Mesothelial cell of epicardium (in vitro differentiated cells): ENCODE results near the gene ACKR1. TPM values are rescaled to one million over a fixed set of nuclear protein-coding genes. Genes with fewer than 3 reads are reported as not detected.

ENCODE experiments used
- DNase-seq, 2 experiments: peaks; one replicate each; pipeline ENCODE4 v3.0.0; 2021; ENCODE audit warnings: low spot score in 2 of 2; ENCODE audit not compliant: unreplicated experiment in 2 of 2
- H3K27ac Mint-ChIP-seq: 2 replicates; pipeline ENCODE4 v1.8.0; 2021; ENCODE audit warnings: mixed read lengths
- H3K27me3 Mint-ChIP-seq: 2 replicates; pipeline ENCODE4 v1.8.0; 2021; ENCODE audit warnings: low read depth, mixed read lengths
- H3K36me3 Mint-ChIP-seq: 2 replicates; pipeline ENCODE4 v1.8.0; 2021; ENCODE audit warnings: mixed read lengths
- H3K4me1 Mint-ChIP-seq: 2 replicates; pipeline ENCODE4 v1.8.0; 2021; ENCODE audit warnings: mixed read lengths
- H3K4me3 Mint-ChIP-seq: 2 replicates; pipeline ENCODE4 v1.8.0; 2021; ENCODE audit warnings: mild to moderate bottlenecking, moderate library complexity, mixed read lengths
- H3K9me3 Mint-ChIP-seq: 2 replicates; pipeline ENCODE4 v1.8.0; 2021; ENCODE audit warnings: mixed read lengths
- CTCF ChIP-seq: fragments of 200-600 bp; sonication (generic); IDR thresholded peaks from one replicate; pipeline ENCODE4 v1.5.0; 2021; ENCODE audit warnings: antibody characterized with exemption; ENCODE audit not compliant: unreplicated experiment
- total RNA-seq: library from RNA; stranded (reverse); gene quantifications from 3 replicates; pipeline ENCODE4 v1.2.1, GENCODE V29; 2021

Gene ACKR1
- total RNA-seq = 0.34 to 0.53 TPM (median 0.38 TPM) in 3 replicates

DNA sequence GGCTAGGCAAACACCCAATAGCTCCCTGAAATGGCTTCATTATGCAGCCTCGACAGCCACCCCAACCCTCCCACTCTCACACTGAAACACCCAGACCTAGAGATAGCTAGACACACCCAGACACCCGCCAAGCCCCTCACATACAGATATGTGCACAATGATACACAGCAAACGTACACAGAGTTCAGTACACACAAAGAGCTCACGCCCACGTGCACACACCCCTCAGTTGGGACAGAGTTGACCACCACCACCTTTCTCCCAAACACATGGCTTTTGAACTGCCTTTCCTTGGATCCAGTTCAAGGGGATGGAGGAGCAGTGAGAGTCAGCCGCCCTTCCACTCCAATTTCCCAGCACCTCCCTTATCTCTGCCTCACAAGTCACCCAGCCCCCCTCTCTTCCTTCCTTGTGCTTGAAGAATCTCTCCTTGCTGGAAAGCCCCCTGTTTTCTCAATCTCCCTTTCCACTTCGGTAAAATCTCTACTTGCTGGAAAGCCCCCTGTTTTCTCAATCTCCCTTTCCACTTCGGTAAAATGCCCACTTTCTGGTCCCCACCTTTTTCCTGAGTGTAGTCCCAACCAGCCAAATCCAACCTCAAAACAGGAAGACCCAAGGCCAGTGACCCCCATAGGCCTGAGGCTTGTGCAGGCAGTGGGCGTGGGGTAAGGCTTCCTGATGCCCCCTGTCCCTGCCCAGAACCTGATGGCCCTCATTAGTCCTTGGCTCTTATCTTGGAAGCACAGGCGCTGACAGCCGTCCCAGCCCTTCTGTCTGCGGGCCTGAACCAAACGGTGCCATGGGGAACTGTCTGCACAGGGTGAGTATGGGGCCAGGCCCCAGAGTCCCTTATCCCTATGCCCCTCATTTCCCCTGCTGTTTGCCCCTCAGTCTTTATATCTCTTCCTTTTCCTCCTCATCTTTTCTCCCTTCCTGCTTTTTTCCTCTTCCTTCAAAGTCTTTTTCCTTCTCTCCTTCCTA lies at the start of gene ACKR1:
Gene ACKR1 (plus strand): TSS at position 715 of the 981 bp plus-strand sequence. CDS start 85 bp downstream, at position 800.
- Mint-ChIP-seq H3K27ac (no peak within 1 kb of the TSS), H3K4me1 (peaks cover 13% of the 10 kb centered on the region), H3K27me3 (peaks cover 78% of the 10 kb centered on the region)

GRCh38 chr1:159161001-159161718 lies 43.5 kb upstream of the ACKR1 start:
- no peaks in the 10 kb centered on the region for H3K9me3 Mint-ChIP-seq
- no peak overlapping the region for H3K4me3 Mint-ChIP-seq
- H3K27ac Mint-ChIP-seq = no peak overlapping the region
- peaks cover 12% of the 10 kb centered on the region for H3K4me1 Mint-ChIP-seq
- H3K36me3 Mint-ChIP-seq = no peaks in the 10 kb centered on the region
- peaks cover 12% of the 10 kb centered on the region for H3K27me3 Mint-ChIP-seq
- DNase-seq = peak; percentile 58 to 80
- TF ChIP-seq CTCF = peak; percentile 79

More for the DNA sequence above, at the start of gene ACKR1:
- no peak for DNase-seq
- no peak for TF ChIP-seq CTCF
- no peaks in the 10 kb centered on the region for H3K36me3 Mint-ChIP-seq
- H3K9me3 Mint-ChIP-seq = no peaks in the 10 kb centered on the region
- no peak within 1 kb of the TSS for H3K4me3 Mint-ChIP-seq

DNA sequence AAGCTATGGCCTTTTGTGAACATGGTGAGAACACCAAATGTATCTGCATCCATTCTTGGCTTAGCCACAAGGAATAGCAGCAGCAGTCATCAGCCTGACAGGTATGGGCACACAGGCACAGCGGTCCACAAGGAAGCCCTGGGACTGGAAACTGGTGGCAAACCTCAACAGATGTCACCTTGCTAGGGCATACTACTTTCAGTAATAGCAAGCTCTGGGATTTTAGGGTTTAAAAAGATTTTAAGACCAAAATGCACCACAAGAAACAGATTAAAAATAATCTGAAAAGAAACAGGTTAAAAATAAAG lies 43.0 kb upstream of the ACKR1 start:
- H3K27me3 Mint-ChIP-seq = peaks cover 16% of the 10 kb centered on the region
- DNase-seq = no peak

GRCh38 chr1:159162516-159163265 lies 42.0 kb upstream of the ACKR1 start:
- no peak for TF ChIP-seq CTCF
- Mint-ChIP-seq H3K36me3 (no peaks in the 10 kb centered on the region), H3K27ac (no peak overlapping the region), H3K4me1 (peaks cover 12% of the 10 kb centered on the region), H3K27me3 (peaks cover 20% of the 10 kb centered on the region), H3K4me3 (no peak overlapping the region), H3K9me3 (no peaks in the 10 kb centered on the region)
- no peak for DNase-seq

More for the DNA sequence above, 43.0 kb upstream of the ACKR1 start:
- Mint-ChIP-seq H3K9me3 (no peaks in the 10 kb centered on the region), H3K4me3 (no peak overlapping the region), H3K27ac (no peak overlapping the region), H3K4me1 (peaks cover 12% of the 10 kb centered on the region), H3K36me3 (no peaks in the 10 kb centered on the region)
- TF ChIP-seq CTCF = no peak

GRCh38 chr1:159163614-159164228 lies 41.0 kb upstream of the ACKR1 start:
- no peak overlapping the region for H3K27ac Mint-ChIP-seq
- DNase-seq = no peak

More at GRCh38 chr1:159163614-159164228, 41.0 kb upstream of the ACKR1 start:
- Mint-ChIP-seq H3K36me3 (no peaks in the 10 kb centered on the region), H3K4me3 (no peak overlapping the region), H3K27me3 (peaks cover 29% of the 10 kb centered on the region), H3K9me3 (no peaks in the 10 kb centered on the region), H3K4me1 (peaks cover 12% of the 10 kb centered on the region)
- TF ChIP-seq CTCF = no peak
